Neural cell (in vitro differentiated cells): ENCODE results near the gene TNFAIP8L1. TPM values are rescaled to one million over a fixed set of nuclear protein-coding genes. Genes with fewer than 3 reads are reported as not detected.

Experiments
- H2AFZ ChIP-seq: fragments of 200-600, 300-800 bp; sonication (generic), shearing (Covaris generic); 2 replicates; pipeline ENCODE4 v1.6.0; 2014; ENCODE audit warnings: low read depth, mild to moderate bottlenecking, antibody characterized with exemption, low read length, moderate library complexity
- H3F3A ChIP-seq: fragments of 200-600 bp; shearing (Covaris generic); 2 replicates; pipeline ENCODE4 v1.6.1; 2016; ENCODE audit warnings: mild to moderate bottlenecking, moderate library complexity, mixed read lengths, antibody characterized with exemption, low read length; ENCODE audit not compliant: insufficient read depth, poor library complexity, severe bottlenecking
- H3K27ac ChIP-seq: fragments of 200-600, 300-800 bp; sonication (generic), shearing (Covaris generic); 2 replicates; pipeline ENCODE4 v1.5.1; 2014; ENCODE audit warnings: mild to moderate bottlenecking, low read length, moderate library complexity
- H3K27me3 ChIP-seq: fragments of 300-800, 200-600 bp; sonication (generic), shearing (Covaris generic); 2 replicates; pipeline ENCODE4 v1.6.0; 2014; ENCODE audit warnings: mild to moderate bottlenecking, low read depth, low read length, moderate library complexity; ENCODE audit not compliant: insufficient read depth
- H3K36me3 ChIP-seq: fragments of 300-800, 200-600 bp; sonication (generic), shearing (Covaris generic); 2 replicates; pipeline ENCODE4 v1.5.1; 2014; ENCODE audit warnings: mild to moderate bottlenecking, antibody characterized with exemption, low read length, moderate library complexity; ENCODE audit not compliant: insufficient read depth
- H3K4me2 ChIP-seq: fragments of 300-800, 200-600 bp; sonication (generic), shearing (Covaris generic); 2 replicates; pipeline ENCODE4 v1.6.0; 2014; ENCODE audit warnings: mild to moderate bottlenecking, low read length
- H3K4me3 ChIP-seq: fragments of 300-800, 200-600 bp; sonication (generic), shearing (Covaris generic); 2 replicates; pipeline ENCODE4 v1.5.1; 2014; ENCODE audit warnings: mild to moderate bottlenecking, low read length, moderate library complexity
- H3K79me2 ChIP-seq: fragments of 200-600 bp; shearing (Covaris generic); replicated peaks from 2 replicates; pipeline ENCODE4 v1.6.0; 2014; ENCODE audit warnings: mild to moderate bottlenecking, low read length, moderate library complexity; ENCODE audit not compliant: insufficient read depth
- H3K9ac ChIP-seq: fragments of 300-800, 200-600 bp; sonication (generic), shearing (Covaris generic); 2 replicates; pipeline ENCODE4 v1.6.1; 2016; ENCODE audit warnings: mild to moderate bottlenecking, low read length, mixed read lengths
- H3K9me2 ChIP-seq: fragments of 200-600 bp; shearing (Covaris generic); 2 replicates; pipeline ENCODE4 v1.6.1; 2016; ENCODE audit warnings: mild to moderate bottlenecking, low read length, mixed read lengths; ENCODE audit not compliant: insufficient read depth
- H3K9me3 ChIP-seq: fragments of 200-600, 300-800 bp; sonication (generic), shearing (Covaris generic); 2 replicates; pipeline ENCODE4 v1.6.1; 2016; ENCODE audit warnings: mild to moderate bottlenecking, mixed run types, low read length, moderate library complexity, mixed read lengths
- H4K20me1 ChIP-seq: fragments of 200-600 bp; shearing (Covaris generic); 2 replicates; pipeline ENCODE4 v1.6.1; 2016; ENCODE audit warnings: mild to moderate bottlenecking, mixed run types; ENCODE audit not compliant: insufficient read depth
- EP300 ChIP-seq: fragments of 450-650 bp; conservative IDR thresholded peaks from 2 replicates; pipeline ENCODE4 v1.6.1; 2014; ENCODE audit warnings: antibody characterized with exemption, mild to moderate bottlenecking, moderate library complexity; ENCODE audit not compliant: poor library complexity, severe bottlenecking
- EZH2 ChIP-seq: fragments of 200-600, 300-800 bp; shearing (Covaris generic), sonication (generic); IDR thresholded peaks from 2 replicates; pipeline ENCODE4 v1.6.1; 2014; ENCODE audit warnings: antibody characterized with exemption, low read length, borderline replicate concordance, mild to moderate bottlenecking; ENCODE audit not compliant: insufficient read depth, poor library complexity, severe bottlenecking
- MXI1 ChIP-seq: fragments of 450-650 bp; conservative IDR thresholded peaks from 2 replicates; pipeline ENCODE4 v1.6.1; 2014; ENCODE audit warnings: antibody characterized with exemption, mild to moderate bottlenecking; ENCODE audit not compliant: poor library complexity, severe bottlenecking
- POLR2AphosphoS5 ChIP-seq: IDR thresholded peaks from 2 replicates; pipeline ENCODE4 v1.6.1; 2012
- RAD21 ChIP-seq: fragments of 450-650 bp; conservative IDR thresholded peaks from 2 replicates; pipeline ENCODE4 v1.6.1; 2014; ENCODE audit warnings: antibody characterized with exemption, mild to moderate bottlenecking, moderate library complexity
- SMC3 ChIP-seq: fragments of 450-650 bp; conservative IDR thresholded peaks from 2 replicates; pipeline ENCODE4 v1.6.1; 2014; ENCODE audit warnings: antibody characterized with exemption, mild to moderate bottlenecking, moderate library complexity; ENCODE audit not compliant: poor library complexity
- TAF1 ChIP-seq: IDR thresholded peaks from 2 replicates; pipeline ENCODE4 v1.6.1; 2012; ENCODE audit warnings: low read depth
- polyA plus RNA-seq: library from polyadenylated mRNA; depleted of rRNA; stranded (reverse); fragments of >200 nt; gene quantifications from 2 replicates; pipeline ENCODE4 v1.2.3, GENCODE V29; 2014
- TF ChIP-seq, protein P1 (sequence below): fragments of 450-650 bp; IDR thresholded peaks from 2 replicates; pipeline ENCODE4 v1.5.1; 2014; ENCODE audit warnings: antibody characterized with exemption, mild to moderate bottlenecking, moderate library complexity; ENCODE audit not compliant: poor library complexity, severe bottlenecking
- TF ChIP-seq, protein P2 (sequence below): IDR thresholded peaks from 2 replicates; pipeline ENCODE4 v1.6.1; 2012; ENCODE audit warnings: borderline replicate concordance

TNFAIP8L1 gene
- polyA plus RNA-seq, 1 donor from 2014 or later, result 0.99 TPM

DNA sequence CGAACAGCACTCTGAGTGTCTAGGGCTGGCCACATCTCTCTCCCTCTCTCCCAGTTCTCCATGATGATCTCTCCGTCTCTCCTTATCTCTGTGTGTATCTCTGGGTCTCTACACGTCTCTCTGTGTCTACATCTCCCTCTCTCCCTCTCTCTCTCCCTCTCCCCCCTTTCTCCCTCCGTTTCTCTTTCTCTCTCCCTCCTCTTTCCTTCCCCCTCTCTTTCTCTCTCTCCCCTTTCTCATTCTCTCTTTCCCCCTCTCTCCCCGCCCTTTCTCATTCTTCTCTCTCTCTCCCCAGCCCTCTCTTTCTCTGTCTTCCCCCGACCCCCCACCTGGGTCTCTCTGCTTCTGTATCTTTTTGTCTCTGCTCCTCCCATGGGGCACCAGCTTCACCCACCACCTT is 21.3 kb upstream of the TNFAIP8L1 start:
- Histone ChIP-seq H3K79me2 (no peaks in the 10 kb centered on the region), H3F3A (no peaks in the 10 kb centered on the region), H3K9ac (no peak overlapping the region), H3K9me2 (no peaks in the 10 kb centered on the region), H3K27me3 (no peaks in the 10 kb centered on the region), H3K4me2 (no peak overlapping the region), H3K4me3 (no peak overlapping the region), H4K20me1 (no peaks in the 10 kb centered on the region), H3K36me3 (no peaks in the 10 kb centered on the region), H3K9me3 (no peaks in the 10 kb centered on the region), H3K27ac (no peak overlapping the region), H2AFZ (no peak overlapping the region)
- no peak for TF ChIP-seq EP300
- TF ChIP-seq, protein P1, sequence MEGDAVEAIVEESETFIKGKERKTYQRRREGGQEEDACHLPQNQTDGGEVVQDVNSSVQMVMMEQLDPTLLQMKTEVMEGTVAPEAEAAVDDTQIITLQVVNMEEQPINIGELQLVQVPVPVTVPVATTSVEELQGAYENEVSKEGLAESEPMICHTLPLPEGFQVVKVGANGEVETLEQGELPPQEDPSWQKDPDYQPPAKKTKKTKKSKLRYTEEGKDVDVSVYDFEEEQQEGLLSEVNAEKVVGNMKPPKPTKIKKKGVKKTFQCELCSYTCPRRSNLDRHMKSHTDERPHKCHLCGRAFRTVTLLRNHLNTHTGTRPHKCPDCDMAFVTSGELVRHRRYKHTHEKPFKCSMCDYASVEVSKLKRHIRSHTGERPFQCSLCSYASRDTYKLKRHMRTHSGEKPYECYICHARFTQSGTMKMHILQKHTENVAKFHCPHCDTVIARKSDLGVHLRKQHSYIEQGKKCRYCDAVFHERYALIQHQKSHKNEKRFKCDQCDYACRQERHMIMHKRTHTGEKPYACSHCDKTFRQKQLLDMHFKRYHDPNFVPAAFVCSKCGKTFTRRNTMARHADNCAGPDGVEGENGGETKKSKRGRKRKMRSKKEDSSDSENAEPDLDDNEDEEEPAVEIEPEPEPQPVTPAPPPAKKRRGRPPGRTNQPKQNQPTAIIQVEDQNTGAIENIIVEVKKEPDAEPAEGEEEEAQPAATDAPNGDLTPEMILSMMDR, result no peak
- TF ChIP-seq, protein P2, sequence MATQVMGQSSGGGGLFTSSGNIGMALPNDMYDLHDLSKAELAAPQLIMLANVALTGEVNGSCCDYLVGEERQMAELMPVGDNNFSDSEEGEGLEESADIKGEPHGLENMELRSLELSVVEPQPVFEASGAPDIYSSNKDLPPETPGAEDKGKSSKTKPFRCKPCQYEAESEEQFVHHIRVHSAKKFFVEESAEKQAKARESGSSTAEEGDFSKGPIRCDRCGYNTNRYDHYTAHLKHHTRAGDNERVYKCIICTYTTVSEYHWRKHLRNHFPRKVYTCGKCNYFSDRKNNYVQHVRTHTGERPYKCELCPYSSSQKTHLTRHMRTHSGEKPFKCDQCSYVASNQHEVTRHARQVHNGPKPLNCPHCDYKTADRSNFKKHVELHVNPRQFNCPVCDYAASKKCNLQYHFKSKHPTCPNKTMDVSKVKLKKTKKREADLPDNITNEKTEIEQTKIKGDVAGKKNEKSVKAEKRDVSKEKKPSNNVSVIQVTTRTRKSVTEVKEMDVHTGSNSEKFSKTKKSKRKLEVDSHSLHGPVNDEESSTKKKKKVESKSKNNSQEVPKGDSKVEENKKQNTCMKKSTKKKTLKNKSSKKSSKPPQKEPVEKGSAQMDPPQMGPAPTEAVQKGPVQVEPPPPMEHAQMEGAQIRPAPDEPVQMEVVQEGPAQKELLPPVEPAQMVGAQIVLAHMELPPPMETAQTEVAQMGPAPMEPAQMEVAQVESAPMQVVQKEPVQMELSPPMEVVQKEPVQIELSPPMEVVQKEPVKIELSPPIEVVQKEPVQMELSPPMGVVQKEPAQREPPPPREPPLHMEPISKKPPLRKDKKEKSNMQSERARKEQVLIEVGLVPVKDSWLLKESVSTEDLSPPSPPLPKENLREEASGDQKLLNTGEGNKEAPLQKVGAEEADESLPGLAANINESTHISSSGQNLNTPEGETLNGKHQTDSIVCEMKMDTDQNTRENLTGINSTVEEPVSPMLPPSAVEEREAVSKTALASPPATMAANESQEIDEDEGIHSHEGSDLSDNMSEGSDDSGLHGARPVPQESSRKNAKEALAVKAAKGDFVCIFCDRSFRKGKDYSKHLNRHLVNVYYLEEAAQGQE, result no peak
- no peak for TF ChIP-seq POLR2AphosphoS5
- TF ChIP-seq MXI1, result no peak
- TF ChIP-seq EZH2, result no peak
- no peak for TF ChIP-seq TAF1
- TF ChIP-seq SMC3, result no peak
- no peak for TF ChIP-seq RAD21

DNA sequence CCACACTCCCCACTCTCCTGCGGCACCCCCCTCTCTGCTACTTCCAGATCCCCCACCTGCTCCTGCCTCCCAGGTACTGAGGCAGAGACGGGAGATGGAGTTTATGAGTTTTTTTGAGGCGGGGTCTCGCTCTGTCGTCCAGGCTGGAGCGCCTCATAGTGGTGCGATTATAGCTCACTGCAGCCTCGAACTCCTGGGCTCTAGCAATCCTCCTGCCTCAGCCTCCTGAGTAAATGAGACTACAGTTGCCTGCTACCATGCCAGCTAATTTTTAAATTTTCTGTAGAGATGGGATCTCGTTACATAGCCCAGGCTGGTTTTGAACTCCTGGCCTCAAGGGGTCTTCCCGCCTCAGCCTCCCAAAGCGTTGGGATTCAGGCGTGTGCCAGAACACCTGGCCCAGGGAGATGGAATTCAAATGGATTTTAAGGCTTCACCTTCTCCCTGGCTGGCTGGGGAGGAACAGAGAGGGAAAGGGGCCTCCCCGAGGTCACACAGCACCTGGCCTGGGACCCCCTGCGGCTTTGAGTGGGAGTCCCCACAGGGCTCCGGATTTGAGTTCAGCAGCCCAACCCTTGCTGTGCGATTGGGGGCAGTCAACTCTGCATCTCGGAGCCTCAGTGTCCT is 19.5 kb upstream of the TNFAIP8L1 start:
- Histone ChIP-seq H3K9me3 (no peaks in the 10 kb centered on the region), H3K27ac (no peak overlapping the region), H4K20me1 (no peaks in the 10 kb centered on the region), H3K9ac (no peak overlapping the region), H3K9me2 (no peaks in the 10 kb centered on the region), H3F3A (no peaks in the 10 kb centered on the region), H3K36me3 (no peaks in the 10 kb centered on the region), H3K4me3 (no peak overlapping the region), H2AFZ (no peak overlapping the region), H3K4me2 (no peak overlapping the region), H3K27me3 (no peaks in the 10 kb centered on the region), H3K79me2 (no peaks in the 10 kb centered on the region)
- TF ChIP-seq RAD21, result no peak
- TF ChIP-seq, protein P1, result peak; percentile 28
